NCI-H748 treated with DMSO at 0.1 percent for 48 hours (cell line): ENCODE measurements around the gene BSN.
"Not testable (repeated sequence)": the region's sequence is repeated elsewhere in the genome, so short reads cannot be mapped to it uniquely, and the experiment has no call there.

Source experiments
- DNase-seq: peaks from one replicate; lab custom pipeline; 2025; lab: John Stamatoyannopoulos, UW

BSN gene

GRCh38 chr3:49695350-49696015, 141.2 kb downstream of the BSN start:
- not testable (repeated sequence) for DNase-seq

- no peak for DNase-seq
Observed at GRCh38 chr3:49699281-49699979, 145.2 kb downstream of the BSN start.

GRCh38 chr3:49700014-49700413, 145.7 kb downstream of the BSN start:
- DNase-seq = no peak

GRCh38 chr3:49700453-49701128, 146.3 kb downstream of the BSN start:
- DNase-seq = no peak

- no peak for DNase-seq
Observed at GRCh38 chr3:49701388-49702077, 147.3 kb downstream of the BSN start.

GRCh38 chr3:49702672-49703071, 148.4 kb downstream of the BSN start:
- DNase-seq = no peak

GRCh38 chr3:49703443-49703927, 149.2 kb downstream of the BSN start:
- peak; percentile 19 for DNase-seq

GRCh38 chr3:49703956-49704355, 149.7 kb downstream of the BSN start:
- DNase-seq = no peak

- DNase-seq = no peak
Observed at GRCh38 chr3:49704629-49705028, 150.4 kb downstream of the BSN start.

GRCh38 chr3:49705390-49705960, 151.2 kb downstream of the BSN start:
- DNase-seq = no peak

GRCh38 chr3:49706456-49707112, 152.3 kb downstream of the BSN start:
- no peak for DNase-seq

GRCh38 chr3:49707113-49707480, 152.8 kb downstream of the BSN start:
- no peak for DNase-seq

- DNase-seq = no peak
Observed at GRCh38 chr3:49709852-49710251, 155.6 kb downstream of the BSN start.

- no peak for DNase-seq
Observed at GRCh38 chr3:49711489-49711888, 157.2 kb downstream of the BSN start.

- no peak for DNase-seq
Observed at GRCh38 chr3:49712166-49712565, 157.9 kb downstream of the BSN start.

- no peak for DNase-seq
Observed at GRCh38 chr3:49712631-49713317, 158.5 kb downstream of the BSN start.

- no peak for DNase-seq
Observed at GRCh38 chr3:49713336-49714105, 159.2 kb downstream of the BSN start.

GRCh38 chr3:49714728-49715550, 160.7 kb downstream of the BSN start:
- DNase-seq = no peak

- no peak for DNase-seq
Observed at GRCh38 chr3:49715611-49716121, 161.4 kb downstream of the BSN start.
